Skeletal muscle satellite cell (primary cell): Measurements from ENCODE around the gene ABHD2.

ENCODE experiments used
- H3K27me3 ChIP-seq: 2 replicates; pipeline ENCODE4 v1.7.0; 2013; ENCODE audit warnings: low read length; ENCODE audit not compliant: control insufficient read depth, insufficient read depth
- H3K36me3 ChIP-seq: 2 replicates; pipeline ENCODE4 v1.7.0; 2013; ENCODE audit warnings: mild to moderate bottlenecking, control low read depth, low read length; ENCODE audit not compliant: insufficient read depth
- H3K4me1 ChIP-seq: 2 replicates; pipeline ENCODE4 v1.7.0; 2013; ENCODE audit warnings: low read length; ENCODE audit not compliant: control insufficient read depth, insufficient read depth
- H3K4me2 ChIP-seq: 2 replicates; pipeline ENCODE4 v1.7.0; 2013; ENCODE audit warnings: mild to moderate bottlenecking, low read length
- H3K4me3 ChIP-seq: 2 replicates; pipeline ENCODE4 v1.7.0; 2013; ENCODE audit warnings: low read length
- H3K9ac ChIP-seq: 2 replicates; pipeline ENCODE4 v1.7.0; 2013; ENCODE audit warnings: mild to moderate bottlenecking, low read depth, low read length, moderate library complexity
- H3K9me3 ChIP-seq: replicated peaks from 2 replicates; pipeline ENCODE4 v1.7.0; 2013; ENCODE audit warnings: mild to moderate bottlenecking, control low read depth, low read length

The ABHD2 gene

GRCh38 chr15:89091627-89092220 lies 3.5 kb downstream of the ABHD2 start:
- Histone ChIP-seq H3K4me2 (peak overlapping the region; percentile 84), H3K36me3 (no peaks in the 10 kb centered on the region), H3K27me3 (no peaks in the 10 kb centered on the region), H3K4me1 (peaks cover 58% of the 10 kb centered on the region), H3K9me3 (no peaks in the 10 kb centered on the region), H3K4me3 (peak overlapping the region; percentile 59), H3K9ac (peak overlapping the region; percentile 80)

- Histone ChIP-seq H3K9me3 (no peaks in the 10 kb centered on the region), H3K9ac (no peak overlapping the region), H3K36me3 (no peaks in the 10 kb centered on the region), H3K4me2 (no peak overlapping the region), H3K4me1 (peaks cover 64% of the 10 kb centered on the region), H3K4me3 (no peak overlapping the region), H3K27me3 (no peaks in the 10 kb centered on the region)
These were observed 5.3 kb downstream of the ABHD2 start for GRCh38 chr15:89093509-89093908.

DNA sequence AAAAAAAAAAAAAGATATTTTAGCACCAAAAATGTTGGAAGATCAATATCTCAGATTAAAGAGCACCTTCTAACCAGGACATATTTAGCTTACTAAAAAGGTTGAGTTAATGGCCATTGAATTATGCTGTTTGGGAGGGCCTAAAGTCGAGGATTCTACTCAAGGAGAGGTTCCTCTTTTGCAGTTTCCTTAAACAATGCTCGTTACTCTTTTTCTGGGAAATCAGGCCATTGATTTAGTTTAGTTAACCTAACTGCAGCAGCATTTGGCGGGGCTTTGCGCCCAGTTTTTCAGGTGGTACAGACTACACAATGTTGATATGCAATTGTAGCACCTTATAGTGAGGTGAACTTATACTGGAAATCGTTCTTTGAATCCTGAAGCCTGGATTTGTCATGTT lies 6.8 kb downstream of the ABHD2 start:
- H3K4me2 ChIP-seq, result no peak overlapping the region
- peaks cover 52% of the 10 kb centered on the region for H3K4me1 ChIP-seq
- no peaks in the 10 kb centered on the region for H3K9me3 ChIP-seq
- no peaks in the 10 kb centered on the region for H3K36me3 ChIP-seq
- no peaks in the 10 kb centered on the region for H3K27me3 ChIP-seq
- H3K9ac ChIP-seq, result no peak overlapping the region
- no peak overlapping the region for H3K4me3 ChIP-seq

- no peak overlapping the region for H3K4me3 ChIP-seq
- H3K36me3 ChIP-seq, result no peaks in the 10 kb centered on the region
- no peak overlapping the region for H3K9ac ChIP-seq
- no peaks in the 10 kb centered on the region for H3K9me3 ChIP-seq
- no peaks in the 10 kb centered on the region for H3K27me3 ChIP-seq
- H3K4me1 ChIP-seq, result peaks cover 53% of the 10 kb centered on the region
- H3K4me2 ChIP-seq, result no peak overlapping the region
These were observed 7.3 kb downstream of the ABHD2 start for GRCh38 chr15:89095556-89095955.

DNA sequence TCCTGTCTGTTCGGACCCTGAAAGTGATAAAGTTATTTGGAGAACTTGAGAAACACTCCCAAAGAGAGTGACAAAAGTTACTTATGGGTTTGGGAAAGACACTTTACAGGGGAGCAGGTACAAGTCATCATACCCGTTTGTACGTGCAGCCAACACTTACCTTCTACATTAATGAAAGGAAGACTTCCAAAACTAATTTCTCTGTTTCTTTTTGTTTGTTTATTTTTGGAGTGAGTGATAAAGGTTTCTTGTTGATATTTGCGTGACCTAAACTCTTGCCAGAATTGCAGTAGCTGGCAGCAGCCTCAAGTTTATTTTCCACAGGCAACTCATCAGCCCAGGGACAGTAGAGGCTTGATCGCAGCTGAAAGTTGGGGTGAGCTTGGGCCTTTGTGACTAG lies 8.4 kb downstream of the ABHD2 start:
- Histone ChIP-seq H3K9me3 (no peaks in the 10 kb centered on the region), H3K4me1 (peaks cover 55% of the 10 kb centered on the region), H3K36me3 (no peaks in the 10 kb centered on the region), H3K27me3 (no peaks in the 10 kb centered on the region), H3K4me2 (peak overlapping the region; percentile 55), H3K9ac (peak overlapping the region; percentile 13), H3K4me3 (no peak overlapping the region)

DNA sequence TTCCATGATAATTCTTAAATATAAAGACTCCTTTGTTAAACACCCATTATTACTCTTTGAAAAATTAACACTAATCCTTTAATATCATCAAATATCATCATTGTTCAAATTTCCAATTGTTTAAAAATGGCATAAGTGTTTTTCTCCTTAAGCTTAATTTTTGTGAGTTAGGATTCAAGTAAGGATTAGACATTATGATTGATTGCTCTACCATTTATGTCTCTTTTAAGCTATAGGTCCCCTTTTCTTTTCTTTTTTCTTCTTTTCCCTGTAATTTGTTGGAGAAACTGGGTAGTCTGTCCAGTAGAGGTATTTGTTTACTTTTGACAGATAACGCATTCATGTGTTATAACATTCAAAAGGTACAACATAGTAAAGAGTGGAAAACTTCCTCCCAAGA lies 9.1 kb downstream of the ABHD2 start:
- no peaks in the 10 kb centered on the region for H3K9me3 ChIP-seq
- H3K9ac ChIP-seq, result peak overlapping the region; percentile 13
- no peaks in the 10 kb centered on the region for H3K36me3 ChIP-seq
- peaks cover 55% of the 10 kb centered on the region for H3K4me1 ChIP-seq
- no peak overlapping the region for H3K4me3 ChIP-seq
- no peaks in the 10 kb centered on the region for H3K27me3 ChIP-seq
- H3K4me2 ChIP-seq, result no peak overlapping the region

DNA sequence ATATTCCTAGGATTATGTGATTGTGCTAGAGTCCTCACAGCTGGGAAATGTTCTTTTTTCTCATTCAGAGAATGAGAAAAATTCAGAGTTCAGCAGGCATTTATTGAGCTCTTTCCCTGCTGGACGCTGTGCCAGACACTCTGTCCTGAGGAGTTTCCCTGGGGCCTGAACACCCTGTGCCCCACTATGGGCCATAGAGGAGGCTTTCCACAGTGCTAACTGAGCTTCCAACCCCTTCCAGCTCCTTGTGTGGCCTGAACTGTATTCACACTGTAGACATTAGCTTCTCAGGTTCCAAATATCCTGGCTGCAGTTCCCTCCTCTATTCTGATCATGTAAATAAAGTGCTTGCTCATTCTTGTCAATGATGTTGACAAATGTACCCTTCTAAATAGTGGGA lies 10.0 kb downstream of the ABHD2 start:
- Histone ChIP-seq H3K4me1 (peaks cover 58% of the 10 kb centered on the region), H3K4me2 (no peak overlapping the region), H3K27me3 (no peaks in the 10 kb centered on the region), H3K9ac (no peak overlapping the region), H3K9me3 (no peaks in the 10 kb centered on the region), H3K4me3 (no peak overlapping the region), H3K36me3 (peaks cover 2% of the 10 kb centered on the region)

- H3K4me3 ChIP-seq, result no peak overlapping the region
- no peak overlapping the region for H3K9ac ChIP-seq
- H3K9me3 ChIP-seq, result no peaks in the 10 kb centered on the region
- no peaks in the 10 kb centered on the region for H3K27me3 ChIP-seq
- no peak overlapping the region for H3K4me2 ChIP-seq
- peaks cover 75% of the 10 kb centered on the region for H3K4me1 ChIP-seq
- H3K36me3 ChIP-seq, result peaks cover 5% of the 10 kb centered on the region
These were observed 11.7 kb downstream of the ABHD2 start for GRCh38 chr15:89099968-89100367.

GRCh38 chr15:89101302-89102193 lies 13.3 kb downstream of the ABHD2 start:
- H3K36me3 ChIP-seq, result peaks cover 8% of the 10 kb centered on the region
- H3K27me3 ChIP-seq, result no peaks in the 10 kb centered on the region
- no peaks in the 10 kb centered on the region for H3K9me3 ChIP-seq
- peaks cover 81% of the 10 kb centered on the region for H3K4me1 ChIP-seq
- H3K4me3 ChIP-seq, result peak overlapping the region; percentile 8
- H3K9ac ChIP-seq, result peak overlapping the region; percentile 76
- H3K4me2 ChIP-seq, result peak overlapping the region; percentile 65

- Histone ChIP-seq H3K4me2 (peak overlapping the region; percentile 61), H3K27me3 (no peaks in the 10 kb centered on the region), H3K4me1 (peaks cover 71% of the 10 kb centered on the region), H3K36me3 (peaks cover 21% of the 10 kb centered on the region), H3K9ac (peak overlapping the region; percentile 82), H3K4me3 (peak overlapping the region; percentile 8), H3K9me3 (no peaks in the 10 kb centered on the region)
These were observed 15.4 kb downstream of the ABHD2 start for GRCh38 chr15:89103481-89104171.

DNA sequence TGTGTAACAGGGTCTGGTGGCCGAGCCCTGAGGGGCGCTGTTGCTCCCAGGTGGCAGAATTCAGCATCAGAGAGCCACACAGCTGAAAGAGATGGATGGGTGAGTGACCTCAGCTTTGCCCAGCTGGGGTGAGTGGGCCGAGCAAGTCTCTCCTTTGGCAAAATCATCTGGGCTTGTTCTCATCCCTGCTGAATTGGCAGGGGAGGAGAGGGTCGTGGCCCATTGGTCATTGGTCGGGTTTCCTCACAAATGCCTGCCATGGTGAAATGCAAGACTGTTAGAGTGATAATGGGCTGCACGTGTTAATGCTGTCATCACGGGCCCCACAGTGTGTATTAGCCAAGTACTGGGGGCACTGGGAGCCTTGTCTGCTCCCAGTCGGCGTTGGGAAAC lies 15.9 kb downstream of the ABHD2 start:
- Histone ChIP-seq H3K4me1 (peaks cover 71% of the 10 kb centered on the region), H3K36me3 (peaks cover 23% of the 10 kb centered on the region), H3K4me2 (peak overlapping the region; percentile 61), H3K27me3 (no peaks in the 10 kb centered on the region), H3K9me3 (no peaks in the 10 kb centered on the region), H3K9ac (peak overlapping the region; percentile 82), H3K4me3 (peak overlapping the region; percentile 8)
